H1 (cell line): Measurements from ENCODE around the gene GOLGA6B. TPM values are rescaled to one million over a fixed set of nuclear protein-coding genes. Genes with fewer than 3 reads are reported as not detected.
"Not testable (repeated sequence)": the region's sequence is repeated elsewhere in the genome, so short reads cannot be mapped to it uniquely, and the experiment has no call there.

Source experiments
- CTCF ChIA-PET: fragments of 300-600 bp; sonication (Branson Sonifier 250); formaldehyde crosslinking; loops from one replicate; lab custom pipeline; 2021; ENCODE audit not compliant: partially characterized antibody; lab: Charles Lee
- POLR2A ChIA-PET: fragments of 300-600 bp; sonication (Branson Sonifier 250); formaldehyde crosslinking; loops from one replicate; lab custom pipeline; 2021; ENCODE audit warnings: inconsistent platforms; ENCODE audit not compliant: partially characterized antibody; lab: Charles Lee
- DNase-seq, 2 experiments: peaks; one replicate each; pipeline versions ENCODE4 v3.0.0 to v3.0.0-alpha.2; 2010 to 2022; ENCODE audit warnings: low spot score in 2 of 2, low read depth in 1 of 2, mixed read lengths in 1 of 2
- FAIRE-seq: peaks from 2 replicates; lab custom pipeline; 2011; peaks lifted over from hg19 to GRCh38; lab: Jason Lieb, UNC
- H2AFZ ChIP-seq: 2 replicates; pipeline ENCODE4 v1.8.1; 2012; ENCODE audit warnings: low read length, inconsistent platforms
- H2AK5ac ChIP-seq: 2 replicates; pipeline ENCODE4 v1.6.1; 2013; ENCODE audit warnings: low read depth, low read length
- H2BK120ac ChIP-seq: replicated peaks from 2 replicates; pipeline ENCODE3; 2013; ENCODE audit warnings: low read depth, low read length, inconsistent platforms
- H2BK12ac ChIP-seq: 2 replicates; pipeline ENCODE4 v1.6.1; 2013; ENCODE audit warnings: low read depth, low read length
- H2BK15ac ChIP-seq: 2 replicates; pipeline ENCODE4 v1.6.1; 2013; ENCODE audit warnings: low read length
- H2BK20ac ChIP-seq: 2 replicates; pipeline ENCODE4 v1.6.1; 2013; ENCODE audit warnings: low read length
- H2BK5ac ChIP-seq: 2 replicates; pipeline ENCODE4 v1.6.1; 2013; ENCODE audit warnings: low read depth, low read length
- H3K14ac ChIP-seq: 2 replicates; pipeline ENCODE4 v1.6.1; 2013; ENCODE audit warnings: inconsistent platforms; ENCODE audit not compliant: insufficient read length
- H3K18ac ChIP-seq: 2 replicates; pipeline ENCODE4 v1.6.1; 2013; ENCODE audit warnings: low read length; ENCODE audit errors: extremely low read depth
- H3K23ac ChIP-seq: 2 replicates; pipeline ENCODE4 v1.6.1; 2013; ENCODE audit warnings: inconsistent platforms; ENCODE audit not compliant: insufficient read length
- H3K23me2 ChIP-seq: 2 replicates; pipeline ENCODE4 v1.6.1; 2013; ENCODE audit warnings: low read depth, low read length
- H3K27ac ChIP-seq: 2 replicates; pipeline ENCODE4 v1.6.1; 2011; ENCODE audit warnings: low read depth, low read length, inconsistent platforms
- H3K27me3 ChIP-seq, 4 experiments: replicated peaks in 1 of 4; 1 replicate in 1 of 4; 2 replicates in 3 of 4; pipeline versions ENCODE4 v1.6.1 to v1.8.1; 2011 to 2013; ENCODE audit warnings: low read length in 3 of 4, mild to moderate bottlenecking in 3 of 4, inconsistent platforms in 2 of 4, mixed read lengths in 2 of 4, moderate library complexity in 1 of 4; ENCODE audit not compliant: control insufficient read depth in 3 of 4, insufficient read depth in 3 of 4; ENCODE audit errors: extremely low read depth in 1 of 4
- H3K36me3 ChIP-seq, 4 experiments: 2 replicates each; pipeline versions ENCODE4 v1.6.1 to v1.8.1; 2011 to 2013; ENCODE audit warnings: mild to moderate bottlenecking in 4 of 4, low read length in 3 of 4, moderate library complexity in 2 of 4, control low read depth in 1 of 4, inconsistent platforms in 1 of 4; ENCODE audit not compliant: insufficient read depth in 4 of 4, control insufficient read depth in 2 of 4
- H3K4ac ChIP-seq: replicated peaks from 2 replicates; pipeline ENCODE3; 2013; ENCODE audit warnings: low read length, low read depth, mixed read lengths, inconsistent platforms; ENCODE audit not compliant: insufficient read length
- H3K4me1 ChIP-seq, 4 experiments: replicated peaks in 1 of 4; 1 replicate in 1 of 4; 2 replicates in 3 of 4; pipeline versions ENCODE4 v1.6.1 to v1.8.1; 2011 to 2013; ENCODE audit warnings: low read length in 3 of 4, inconsistent platforms in 2 of 4, mixed read lengths in 1 of 4; ENCODE audit not compliant: insufficient read depth in 4 of 4, control insufficient read depth in 3 of 4
- H3K4me2 ChIP-seq, 2 experiments: 2 replicates each; pipeline versions ENCODE4 v1.6.1 to v1.8.1; 2011 to 2013; ENCODE audit warnings: low read depth in 2 of 2, low read length in 2 of 2, control low read depth in 1 of 2, inconsistent platforms in 1 of 2, mild to moderate bottlenecking in 1 of 2; ENCODE audit not compliant: insufficient read depth in 1 of 2
- H3K4me3 ChIP-seq, 4 experiments: fragments of 200-600, 300-600 bp in 1 of 4; sonication (generic), shearing (Covaris generic), sonication (Bioruptor Twin) in 1 of 4; 2 replicates each; pipeline versions ENCODE4 v1.5.1 to v1.8.1; 2011 to 2016; ENCODE audit warnings: low read length in 4 of 4, low read depth in 3 of 4, control low read depth in 2 of 4, inconsistent platforms in 2 of 4, mild to moderate bottlenecking in 2 of 4, mixed read lengths in 1 of 4, moderate library complexity in 1 of 4; ENCODE audit not compliant: insufficient read depth in 2 of 4; ENCODE audit errors: extremely low read depth in 1 of 4
- H3K56ac ChIP-seq: replicated peaks from 2 replicates; pipeline ENCODE3; 2013; ENCODE audit warnings: low read depth, mild to moderate bottlenecking, mixed read lengths, low read length, inconsistent platforms; ENCODE audit not compliant: insufficient read length
- H3K79me1 ChIP-seq: 2 replicates; pipeline ENCODE4 v1.6.1; 2013; ENCODE audit warnings: low read depth, low read length, control low read depth
- H3K79me2 ChIP-seq, 2 experiments: 2 replicates each; pipeline versions ENCODE4 v1.6.1 to v1.8.1; 2012 to 2013; ENCODE audit warnings: low read length in 2 of 2, mild to moderate bottlenecking in 2 of 2, inconsistent platforms in 1 of 2; ENCODE audit not compliant: insufficient read depth in 2 of 2, control insufficient read depth in 1 of 2
- H3K9ac ChIP-seq, 4 experiments: replicated peaks in 1 of 4; 1 replicate in 1 of 4; 2 replicates in 3 of 4; pipeline versions ENCODE4 v1.6.1 to v1.8.1; 2011 to 2013; ENCODE audit warnings: low read depth in 3 of 4, low read length in 3 of 4, control low read depth in 2 of 4, mild to moderate bottlenecking in 2 of 4, moderate library complexity in 2 of 4, inconsistent platforms in 1 of 4; ENCODE audit errors: extremely low read depth in 1 of 4
- H3K9me3 ChIP-seq, 2 experiments: 2 replicates each; pipeline versions ENCODE4 v1.6.1 to v1.8.1; 2012 to 2013; ENCODE audit warnings: mild to moderate bottlenecking in 2 of 2, moderate library complexity in 2 of 2, control low read depth in 1 of 2, inconsistent platforms in 1 of 2, low read depth in 1 of 2, low read length in 1 of 2, mixed read lengths in 1 of 2; ENCODE audit not compliant: insufficient read depth in 2 of 2
- H4K20me1 ChIP-seq, 2 experiments: replicated peaks in 1 of 2; 2 replicates each; pipeline versions ENCODE3 to v1.8.1; 2011 to 2013; ENCODE audit warnings: inconsistent platforms in 2 of 2, low read length in 2 of 2, mild to moderate bottlenecking in 1 of 2; ENCODE audit not compliant: insufficient read depth in 2 of 2, control insufficient read depth in 1 of 2
- H4K5ac ChIP-seq: 2 replicates; pipeline ENCODE4 v1.6.1; 2013; ENCODE audit warnings: low read length, low read depth, mixed read lengths, inconsistent platforms; ENCODE audit not compliant: insufficient read length
- H4K8ac ChIP-seq: 2 replicates; pipeline ENCODE4 v1.8.0; 2013; ENCODE audit warnings: mild to moderate bottlenecking, moderate library complexity, low read length, inconsistent platforms; ENCODE audit not compliant: insufficient read depth; ENCODE audit errors: extremely low read depth
- H4K91ac ChIP-seq: replicated peaks from 2 replicates; pipeline ENCODE3; 2013; ENCODE audit warnings: low read length, mixed read lengths, inconsistent platforms; ENCODE audit not compliant: insufficient read length
- CTCF ChIP-seq, 3 experiments: IDR thresholded peaks; 1 replicate in 2 of 3; 2 replicates in 1 of 3; pipeline versions ENCODE4 v1.5.1 to v1.6.1; 2011; ENCODE audit warnings: low read length in 3 of 3, mild to moderate bottlenecking in 3 of 3, inconsistent platforms in 2 of 3, low read depth in 1 of 3, moderate library complexity in 1 of 3; ENCODE audit not compliant: insufficient read depth in 1 of 3; ENCODE audit errors: control extremely low read depth in 1 of 3
- RAD21 ChIP-seq, 2 experiments: IDR thresholded peaks in 1 of 2; conservative IDR thresholded peaks in 1 of 2; 2 replicates each; pipeline ENCODE4 v1.6.1; 2011; ENCODE audit warnings: low read depth in 2 of 2, low read length in 2 of 2, improper control_type of control experiment in 1 of 2, inconsistent platforms in 1 of 2, mild to moderate bottlenecking in 1 of 2, moderate library complexity in 1 of 2
- WGBS, 2 experiments: shearing (Covaris generic) in 1 of 2; methylation state at CpG; one replicate each; pipeline versions ENCODE4 v1.1.6 to v1.1.7; 2013 to 2015; ENCODE audit warnings: low lambda C conversion rate in 2 of 2, mixed read lengths in 2 of 2, inconsistent platforms in 1 of 2, low coverage in 1 of 2, missing lambda C conversion rate in 1 of 2; ENCODE audit not compliant: insufficient replicate concordance in 2 of 2, insufficient coverage in 1 of 2, insufficient read length in 1 of 2; ENCODE audit errors: extremely low coverage in 1 of 2, missing lambda C conversion rate in 1 of 2; 5-methylcytosine and 5-hydroxymethylcytosine counted together
- polyA plus RNA-seq, 7 experiments: library from polyadenylated mRNA; depleted of rRNA in 3 of 7; stranded (reverse) in 5 of 7; unstranded in 2 of 7; fragments of >200 nt in 5 of 7; fragments of 200-250 nt in 2 of 7; gene quantifications; 1 replicate in 5 of 7; 2 replicates in 1 of 7; 4 replicates in 1 of 7; pipeline versions ENCODE4 v1.2.1 to v1.2.3, GENCODE V29; 2011 to 2013; ENCODE audit warnings: missing spikeins in 2 of 7, mixed read lengths in 2 of 7
- total RNA-seq: library from RNA; stranded (reverse); fragmentation: NEBNext Ultra II Directional; extraction: Animal tissue kit (Norgen Biotek cat#: 25700); gene quantifications from 2 replicates; pipeline ENCODE4 v1.2.1, GENCODE V29; 2021

Gene GOLGA6B
- total and polyA plus RNA-seq, 2 of the 8 experiments (the other 6 are each of a cell fraction or from before 2014, with no cell fraction given) = 0.09 TPM; not detected in 1

GRCh38 chr15:72628249-72629067 lies 26.0 kb upstream of the GOLGA6B start:
- H4K8ac ChIP-seq, H3K27ac ChIP-seq, H4K91ac ChIP-seq, H2AK5ac ChIP-seq, H2AFZ ChIP-seq, H3K18ac ChIP-seq, H2BK120ac ChIP-seq, H3K9ac ChIP-seq, H3K23me2 ChIP-seq, H4K5ac ChIP-seq, H3K56ac ChIP-seq, H3K23ac ChIP-seq, H3K4me2 ChIP-seq, FAIRE-seq, H3K4me3 ChIP-seq, H3K79me1 ChIP-seq, H4K20me1 ChIP-seq, H3K9me3 ChIP-seq, H2BK5ac ChIP-seq, H3K79me2 ChIP-seq, H2BK15ac ChIP-seq, H3K36me3 ChIP-seq, H3K27me3 ChIP-seq, H3K14ac ChIP-seq, H3K4me1 ChIP-seq, H2BK20ac ChIP-seq, H2BK12ac ChIP-seq, POLR2A ChIA-PET, H3K4ac ChIP-seq: not testable (repeated sequence)
- DNase-seq = peak in 1 of 2 experiments; percentile 90
- CTCF ChIA-PET = interaction anchor here (0.6 to 3.7 kb wide), 13 partner anchors 12 to 763 kb away, joined by 3 to 38 read pairs (median 4); partner anchors contain the start of gene HEXA
- TF ChIP-seq CTCF (IDR thresholded peaks at IDR 0.05; ENCODE audit: control extremely low read depth in 1 of 3, insufficient read depth in 1 of 3, low read depth in 1 of 3, low read length in 3 of 3) (peak; percentile 47 to 57 (median 57)), RAD21 (IDR thresholded peaks at IDR 0.05 in 1 of 2, conservative IDR thresholded peaks at IDR 0.05 in 1 of 2; ENCODE audit: low read depth in 2 of 2, low read length in 2 of 2) (peak; percentile 37 to 53; a peak in 3 of 4 replicates)
- 85% methylated on average over 11 of the region's 11 CpGs; no CpG with 5 or more reads in 1 of the 2 experiments for WGBS, 2 experiments
